ENCODE measurements around the gene CCDC97.

GRCh38 chr19:41273076-41273475 lies 36.9 kb upstream of the CCDC97 start:
- no peak for TF ChIP-seq SIN3A (IDR thresholded peaks at IDR 0.05; ENCODE audit: borderline replicate concordance, insufficient read depth, low read depth, low read length)
- TF ChIP-seq CTCF (IDR thresholded peaks at IDR 0.05), result no peak
- TF ChIP-seq REST (IDR thresholded peaks at IDR 0.05; ENCODE audit: insufficient read depth in 1 of 2, low read depth in 2 of 2, low read length in 1 of 2), result no peak
